DMS114 treated with DMSO at 0.1 percent for 48 hours (cell line): Measurements from ENCODE around the gene NLK.
"Not testable (repeated sequence)": the region's sequence is repeated elsewhere in the genome, so short reads cannot be mapped to it uniquely, and the experiment has no call there.

Experiments used
- DNase-seq: peaks from one replicate; lab custom pipeline; 2025; ENCODE audit not compliant: unreplicated experiment; lab: John Stamatoyannopoulos, UW

Gene NLK

DNA sequence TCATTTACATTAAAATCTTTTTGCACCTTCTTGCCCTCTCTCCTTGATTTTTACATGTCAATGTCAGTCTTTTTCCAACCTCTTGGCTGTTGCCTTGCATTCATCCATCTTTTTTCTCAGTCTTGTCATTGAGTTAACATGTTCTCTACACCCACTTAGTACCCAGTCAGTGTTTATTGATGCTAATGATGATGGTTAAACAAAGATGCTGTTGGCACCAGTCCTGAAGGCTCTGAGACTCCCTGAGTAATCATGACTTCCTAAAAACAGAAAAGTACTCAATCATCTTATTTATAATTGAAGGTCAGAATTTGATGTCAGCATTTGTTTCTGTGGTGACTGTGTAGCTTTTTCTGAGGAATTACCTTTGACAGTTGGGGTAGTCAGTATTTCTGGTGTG lies 104.5 kb downstream of the NLK start:
- no peak for DNase-seq

DNA sequence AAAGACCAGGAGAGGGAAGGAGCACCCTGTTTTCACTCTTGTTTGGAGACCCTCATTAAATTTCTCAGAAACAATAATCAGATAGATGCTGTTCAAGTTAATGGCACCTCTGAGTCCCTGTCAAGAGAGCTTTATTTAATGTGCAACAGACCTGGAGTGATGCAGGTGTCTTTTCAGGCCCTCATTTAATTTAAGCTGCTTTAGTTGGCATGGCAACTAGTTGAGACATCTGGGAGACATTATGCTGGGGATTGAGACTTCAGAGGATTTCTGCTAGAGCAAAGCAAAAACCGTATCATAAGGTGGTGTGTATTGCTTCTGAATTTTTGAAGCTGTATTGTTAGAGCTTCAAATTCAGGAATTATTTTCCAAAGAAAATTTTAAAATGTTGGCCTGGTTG lies 108.5 kb downstream of the NLK start:
- DNase-seq, result no peak

DNA sequence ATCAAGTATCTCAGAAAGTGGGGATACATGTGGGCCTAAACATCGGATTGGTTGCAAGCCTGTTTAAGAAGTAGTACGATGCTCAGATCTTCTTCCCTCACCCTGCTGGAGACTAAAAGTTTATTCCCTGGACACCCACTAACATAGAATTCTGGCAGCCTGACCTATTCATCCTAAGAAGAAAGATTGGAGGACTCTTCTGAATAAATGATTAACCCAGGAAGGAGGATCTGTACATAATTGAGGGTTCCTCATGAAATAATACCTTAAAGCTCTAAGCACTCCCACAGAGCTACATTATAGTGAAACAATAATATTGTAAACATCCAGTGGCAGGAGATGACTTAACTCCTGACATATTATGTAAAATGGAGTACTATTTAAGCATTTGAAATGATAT lies 111.7 kb downstream of the NLK start:
- DNase-seq, result no peak

DNA sequence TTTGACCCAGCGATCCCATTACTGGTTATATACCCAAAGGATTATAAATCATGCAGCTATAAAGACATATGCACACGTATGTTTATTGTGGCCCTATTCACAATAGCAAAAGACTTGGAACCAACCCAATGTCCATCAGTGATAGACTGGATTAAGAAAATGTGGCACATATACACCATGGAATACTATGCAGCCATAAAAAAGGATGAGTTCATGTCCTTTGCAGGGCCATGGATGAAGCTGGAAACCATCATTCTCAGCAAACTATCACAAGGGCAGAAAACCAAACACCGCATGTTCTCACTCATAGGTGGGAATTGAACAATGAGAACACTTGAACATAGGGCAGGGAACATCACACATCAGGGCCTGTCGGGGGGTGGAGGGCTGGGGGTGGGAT lies 112.9 kb downstream of the NLK start:
- not testable (repeated sequence) for DNase-seq

DNA sequence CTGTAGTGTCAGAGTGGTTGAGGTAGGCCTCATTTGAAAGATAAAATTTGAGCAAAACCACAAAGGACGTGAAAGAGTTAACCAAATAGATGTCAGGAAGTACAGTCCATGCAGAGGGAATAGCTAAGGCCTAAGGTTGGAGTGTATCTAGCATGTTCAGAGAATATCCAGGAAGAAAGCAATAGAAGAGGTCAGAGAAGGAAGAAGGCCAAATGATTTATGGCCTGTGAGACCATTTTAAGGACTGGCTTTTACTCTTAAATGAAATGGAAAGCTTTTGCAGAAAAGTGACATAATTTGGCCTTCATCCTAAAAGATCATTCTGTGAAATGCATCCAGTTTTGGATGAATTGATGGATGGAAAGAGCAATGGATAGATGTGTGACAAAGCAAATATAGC lies 116.5 kb downstream of the NLK start:
- DNase-seq, result no peak

DNA sequence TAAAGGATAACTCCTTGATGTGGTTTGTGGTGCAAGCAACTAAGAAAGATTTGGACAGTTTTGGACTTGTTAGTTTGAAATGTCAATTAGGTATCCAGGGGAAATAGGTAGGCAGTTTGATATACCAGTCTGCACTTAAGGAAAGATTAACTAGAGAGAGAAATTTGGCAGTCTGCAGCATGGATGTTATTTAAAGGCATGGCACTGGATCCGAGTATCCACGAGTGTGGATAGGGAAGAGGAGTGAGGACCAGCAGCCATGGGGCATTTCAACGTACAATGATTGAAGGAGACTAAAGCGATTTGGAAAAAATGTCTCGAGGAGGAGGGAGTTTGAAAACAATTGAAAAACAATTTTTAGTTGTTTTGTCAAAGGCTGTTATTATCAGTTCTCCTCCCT lies 117.4 kb downstream of the NLK start:
- DNase-seq, result no peak

DNA sequence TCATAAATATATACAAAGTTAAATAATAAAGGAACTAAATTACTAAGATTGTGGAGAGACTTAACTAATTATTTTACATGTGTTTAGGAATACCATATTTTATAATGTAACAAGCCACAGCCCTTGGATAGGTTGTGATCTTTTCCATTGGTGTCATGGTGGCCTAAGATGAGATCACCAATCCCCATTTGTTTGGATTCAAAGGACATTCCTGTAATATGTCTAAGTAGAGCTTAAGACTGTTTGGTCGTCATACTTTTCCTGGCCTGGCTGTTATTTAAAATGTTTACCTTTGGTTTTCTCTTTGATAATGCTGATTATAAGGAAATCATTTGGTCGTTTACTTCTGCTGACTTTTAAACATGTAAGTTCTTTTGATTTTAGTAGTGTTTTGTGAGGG lies 118.1 kb downstream of the NLK start:
- DNase-seq, result no peak

DNA sequence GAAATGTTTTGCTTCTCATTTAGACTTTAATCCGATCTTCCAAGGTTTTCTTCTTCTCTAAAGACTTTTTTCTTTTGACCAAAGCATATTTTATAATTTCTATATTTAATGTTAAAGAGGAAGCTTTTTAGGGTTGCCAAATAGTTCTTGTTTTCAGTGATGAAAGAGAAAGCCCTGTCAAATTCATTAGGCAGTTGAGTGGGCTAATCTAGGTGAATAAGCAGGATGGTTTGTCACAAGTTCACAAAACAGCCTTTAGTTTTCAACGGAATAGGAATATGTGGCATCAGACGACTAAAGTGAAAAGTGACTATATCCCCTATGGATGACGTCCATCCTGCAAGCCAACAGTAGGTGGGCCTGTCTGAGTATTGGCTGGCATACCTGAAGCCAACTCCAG lies 118.8 kb downstream of the NLK start:
- DNase-seq, result no peak

DNA sequence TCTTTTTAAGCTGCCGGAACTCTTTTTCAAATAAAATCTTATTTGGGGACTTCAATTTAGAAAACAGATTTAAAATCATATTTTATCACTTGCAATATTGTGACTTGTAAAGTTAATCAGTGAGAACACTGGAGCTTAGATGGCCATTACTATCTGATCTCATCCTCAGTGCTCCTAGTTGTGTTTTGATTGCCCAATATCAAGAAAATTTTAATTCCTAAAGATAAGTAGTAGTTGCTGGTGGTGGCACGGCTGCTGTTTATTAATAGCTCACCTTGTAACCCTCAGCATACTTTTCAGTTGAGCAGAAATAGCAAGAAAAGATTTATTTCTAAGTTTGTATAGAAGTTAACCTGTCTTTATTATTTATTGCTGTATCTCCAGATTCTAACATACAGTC lies 124.0 kb downstream of the NLK start:
- DNase-seq, result no peak

DNA sequence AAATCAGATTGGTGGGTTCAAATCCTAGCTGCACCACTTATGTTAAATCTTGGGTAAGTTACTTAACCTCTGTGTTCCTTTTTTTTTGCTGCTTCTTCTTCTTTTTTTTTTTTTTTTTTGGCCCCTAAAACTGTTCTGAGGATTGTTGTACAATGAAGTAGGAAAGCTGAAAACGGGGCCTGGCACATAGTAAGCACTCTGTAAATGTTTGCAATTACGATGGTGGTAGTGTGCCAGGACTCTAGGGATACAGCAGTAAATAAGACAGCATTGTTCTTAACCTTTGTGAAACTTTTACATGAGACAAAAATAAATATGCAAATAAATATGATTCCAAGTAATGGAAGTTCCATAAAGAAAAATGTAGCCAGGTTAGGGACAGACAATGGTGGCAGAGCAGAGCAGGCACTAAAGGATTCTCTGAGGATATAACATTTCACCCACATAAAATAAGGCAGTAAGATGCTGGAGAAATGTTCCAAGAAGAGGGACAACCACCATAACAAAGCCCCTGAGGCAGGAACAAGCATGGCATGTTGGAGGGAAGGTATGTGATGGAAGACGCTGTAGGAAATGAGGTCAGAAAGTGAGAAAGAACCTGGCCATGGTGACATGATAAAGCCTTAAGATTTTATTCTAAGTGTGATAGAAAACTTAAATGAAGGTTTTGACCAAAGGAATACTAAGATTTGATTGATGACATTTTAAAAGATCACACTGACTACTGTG lies 127.3 kb downstream of the NLK start:
- no peak for DNase-seq

DNA sequence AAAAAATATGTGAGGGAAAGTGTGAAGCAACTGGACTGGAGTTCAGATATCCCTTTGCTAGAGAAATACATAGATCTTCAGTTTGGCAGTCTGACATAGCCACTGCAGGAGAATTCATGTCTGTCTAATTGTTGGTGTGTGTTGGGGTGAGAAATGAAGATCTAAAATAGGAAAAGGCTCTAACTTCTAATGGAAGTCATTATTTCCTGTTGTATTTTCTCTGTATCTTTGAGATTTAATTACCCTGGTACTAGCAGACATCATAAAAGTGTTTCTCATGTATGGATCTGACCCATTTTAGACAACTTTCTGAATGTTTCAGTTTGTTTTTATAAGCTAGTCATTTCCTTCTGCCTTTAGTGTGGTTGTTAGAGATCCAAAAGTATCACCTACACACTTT lies 128.3 kb downstream of the NLK start:
- no peak for DNase-seq

DNA sequence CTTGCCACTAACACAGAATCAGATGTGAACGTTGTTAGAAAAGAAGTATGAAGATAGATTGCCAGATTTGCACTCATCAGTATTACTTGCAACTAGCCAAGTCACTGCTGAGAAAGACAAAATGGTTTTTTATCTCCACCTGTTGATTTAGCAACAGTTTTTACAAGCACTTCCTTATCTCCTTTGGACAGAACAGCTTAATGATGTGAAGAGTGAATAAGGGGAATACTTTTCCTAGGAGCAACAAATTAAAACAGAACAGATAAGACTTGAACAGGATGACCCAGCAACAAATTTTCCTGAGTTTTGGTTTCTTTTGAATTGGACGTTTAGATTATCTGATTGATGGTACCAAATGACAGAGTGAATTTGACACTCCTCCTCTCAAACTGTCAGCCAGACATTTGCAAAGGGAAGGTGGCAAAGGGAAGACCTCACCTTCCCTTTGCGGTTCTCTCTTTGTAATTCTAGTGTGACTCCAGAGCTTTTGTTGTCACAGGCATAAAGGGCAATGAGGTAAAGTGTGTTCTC lies 130.6 kb downstream of the NLK start:
- DNase-seq, result no peak

DNA sequence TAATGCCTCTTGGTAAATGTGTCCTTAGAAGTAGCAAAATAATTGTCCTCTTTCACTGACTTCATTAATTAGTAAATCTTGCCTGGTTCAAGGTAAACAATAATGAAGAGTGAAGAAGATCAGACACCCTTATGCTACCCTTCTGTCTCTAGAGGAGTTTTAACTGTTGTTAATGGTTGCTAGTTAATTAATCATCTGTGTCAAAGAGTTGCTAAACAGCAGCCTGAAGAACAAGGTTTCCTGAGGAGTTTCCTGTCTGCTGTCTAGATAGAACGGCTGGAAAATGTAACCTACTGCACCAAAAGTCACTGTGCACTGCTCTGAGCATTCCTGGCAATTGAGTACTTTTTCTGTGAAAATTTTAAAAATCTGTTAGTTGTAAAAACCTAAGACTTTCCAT lies 131.3 kb downstream of the NLK start:
- DNase-seq, result no peak

DNA sequence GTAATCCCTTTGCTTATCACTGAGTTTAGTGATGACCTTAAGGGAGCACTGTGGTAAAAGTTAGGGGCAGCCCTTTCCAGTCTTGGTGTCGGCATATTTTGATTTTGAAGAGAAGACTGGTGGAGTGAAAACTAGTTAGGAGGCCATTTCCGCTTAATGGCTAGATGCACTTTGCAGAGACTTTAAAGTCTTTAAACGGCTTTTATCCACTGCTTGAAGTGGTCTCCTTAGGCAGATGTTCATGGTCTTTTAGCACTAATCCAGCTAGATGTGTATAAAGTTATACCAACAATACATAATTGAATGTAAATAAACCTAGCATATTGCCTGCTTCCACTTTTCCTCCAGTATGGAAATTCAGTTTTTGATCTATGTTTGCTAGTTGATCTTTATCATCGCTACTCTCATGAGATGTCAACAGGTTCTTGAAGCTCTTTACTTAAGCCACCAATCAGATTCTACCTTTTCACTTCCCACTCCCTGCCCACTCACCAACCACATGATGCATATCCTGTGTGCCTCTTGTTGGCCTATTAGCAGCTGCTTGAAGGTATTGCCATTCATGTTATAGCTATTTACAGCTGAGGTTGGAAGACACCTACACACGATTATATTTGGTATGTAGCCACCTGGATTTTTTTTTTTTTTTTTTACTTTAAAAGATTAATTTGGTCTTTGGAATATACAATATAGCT lies 132.0 kb downstream of the NLK start:
- DNase-seq, result no peak

DNA sequence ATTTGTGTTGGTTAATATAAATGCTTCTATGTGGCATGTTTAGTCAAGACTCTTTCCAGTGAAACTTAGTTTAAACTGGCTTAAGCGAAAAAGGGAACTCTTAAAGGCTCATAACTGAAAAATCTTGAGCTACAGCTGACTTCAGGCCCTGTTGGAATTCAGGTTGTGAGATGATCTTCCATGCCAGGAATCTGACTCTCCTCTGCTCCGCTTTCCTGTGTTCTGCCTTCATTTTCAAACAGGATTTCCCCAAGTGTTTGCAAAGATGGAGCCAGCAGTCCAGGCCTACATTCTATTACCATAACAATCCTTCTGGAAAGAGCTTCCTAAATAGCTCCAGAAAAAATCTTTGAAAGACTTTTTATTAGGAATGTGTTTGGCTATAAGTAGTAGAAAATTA lies 134.9 kb downstream of the NLK start:
- no peak for DNase-seq

DNA sequence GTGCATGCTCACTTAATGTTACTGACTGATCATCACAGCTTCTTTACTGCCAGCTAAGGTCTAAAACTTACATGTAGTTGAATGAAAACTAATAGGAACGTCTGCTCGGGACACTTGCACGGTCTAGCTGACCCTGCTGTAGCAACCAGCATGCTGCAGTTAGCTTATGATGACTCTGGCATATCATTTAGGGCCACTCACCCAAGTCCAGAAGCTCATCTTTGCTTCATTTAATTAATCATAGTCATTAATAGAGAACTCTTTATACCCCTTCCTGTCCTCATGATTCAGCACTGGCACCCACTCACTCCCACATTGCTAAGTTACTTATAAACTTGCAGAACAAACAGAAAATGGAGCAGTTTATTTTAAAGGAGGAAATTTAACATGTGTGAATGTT lies 136.3 kb downstream of the NLK start:
- DNase-seq, result no peak

DNA sequence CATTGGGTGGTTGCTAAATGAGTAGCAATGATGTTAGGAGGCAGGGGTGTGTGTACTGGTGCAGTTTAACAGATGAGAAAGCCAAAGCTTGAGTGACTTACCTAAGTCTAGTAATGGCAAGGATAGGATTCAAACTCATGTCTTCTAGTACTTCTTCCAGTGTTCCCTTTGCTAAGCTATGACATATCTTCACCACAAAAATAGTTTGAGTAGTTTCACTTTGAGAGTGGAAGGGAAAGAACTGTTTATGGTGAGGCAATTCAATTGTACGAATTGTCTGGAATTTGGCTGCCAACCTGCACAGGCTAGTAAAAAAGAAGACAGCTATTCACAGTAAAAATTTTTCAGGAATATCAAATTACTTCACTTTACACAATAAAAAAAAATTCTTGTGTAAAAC lies 138.0 kb downstream of the NLK start:
- no peak for DNase-seq

DNA sequence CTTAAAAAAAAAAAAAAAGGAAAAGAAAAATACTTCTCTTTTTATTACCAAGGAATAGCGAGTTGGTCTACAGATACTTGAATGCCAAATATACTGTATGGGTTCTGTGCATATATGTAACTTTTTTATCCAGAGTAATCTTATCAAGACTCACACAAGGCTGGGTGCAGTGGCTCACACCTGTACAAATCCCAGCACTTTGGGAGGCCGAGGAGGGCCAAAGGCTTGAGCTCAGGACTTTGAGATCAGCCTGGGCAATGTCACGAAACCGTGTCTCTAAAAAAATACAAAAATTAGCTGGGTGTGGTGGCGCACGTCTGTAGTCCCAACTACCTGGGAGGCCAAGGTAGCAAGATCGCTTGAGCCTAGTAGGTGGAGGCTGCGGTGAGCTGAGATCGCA lies 139.1 kb downstream of the NLK start:
- no peak for DNase-seq

DNA sequence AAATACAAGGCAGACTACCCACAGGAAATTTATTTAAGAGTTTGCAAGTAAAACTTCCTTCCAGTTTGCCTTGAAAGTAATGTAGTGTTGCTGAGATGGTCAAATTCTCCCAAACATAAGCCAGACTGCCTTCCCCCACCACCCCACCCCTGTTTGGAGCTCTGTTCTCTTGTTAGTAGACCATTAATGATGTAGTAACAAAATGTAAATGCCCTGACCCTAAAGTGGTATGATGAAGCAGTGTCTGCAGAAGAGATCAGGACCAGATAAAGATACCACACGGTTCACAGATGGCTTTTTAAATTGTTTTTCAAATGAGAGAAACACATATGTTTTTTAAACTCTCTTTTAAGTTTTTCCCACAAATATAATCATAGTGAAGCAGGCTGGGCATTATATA lies 140.1 kb downstream of the NLK start:
- DNase-seq, result no peak

DNA sequence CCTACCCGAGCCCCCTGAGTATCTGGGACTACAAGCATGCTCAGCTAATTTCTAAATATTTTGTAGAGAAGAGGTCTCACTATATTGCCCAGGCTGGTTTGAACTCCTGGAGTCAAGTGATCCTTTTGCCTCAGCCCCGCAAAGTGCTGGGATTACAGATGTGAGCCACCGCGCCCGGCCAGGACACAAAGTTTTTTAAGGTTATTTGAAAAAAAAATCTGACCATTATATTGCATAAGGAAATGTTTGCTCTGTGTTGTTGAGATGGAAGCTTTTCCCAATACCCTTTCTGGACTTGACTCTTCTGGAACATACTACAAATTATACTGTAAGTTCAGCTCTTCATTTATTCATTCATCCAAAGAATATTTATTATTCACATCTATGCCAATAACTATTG lies 143.2 kb downstream of the NLK start:
- no peak for DNase-seq

DNA sequence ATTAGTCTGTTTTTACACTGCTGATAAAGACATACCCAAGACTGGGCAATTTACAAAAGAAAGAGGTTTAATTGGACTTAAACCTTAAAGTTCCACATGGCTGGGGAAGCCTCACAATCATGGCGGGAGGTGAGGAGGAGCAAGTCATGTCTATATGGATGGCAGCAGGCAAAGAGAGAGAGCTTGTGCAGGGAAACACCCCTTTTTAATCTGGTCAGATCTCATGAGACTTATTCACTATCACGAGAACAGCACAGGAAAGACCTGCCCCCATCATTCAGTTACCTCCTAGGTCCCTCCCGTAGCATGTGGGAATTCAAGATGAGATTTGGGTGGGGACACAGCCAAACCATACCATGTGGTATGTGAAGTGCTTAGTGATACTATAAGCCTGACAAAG lies 144.0 kb downstream of the NLK start:
- DNase-seq, result not testable (repeated sequence)

DNA sequence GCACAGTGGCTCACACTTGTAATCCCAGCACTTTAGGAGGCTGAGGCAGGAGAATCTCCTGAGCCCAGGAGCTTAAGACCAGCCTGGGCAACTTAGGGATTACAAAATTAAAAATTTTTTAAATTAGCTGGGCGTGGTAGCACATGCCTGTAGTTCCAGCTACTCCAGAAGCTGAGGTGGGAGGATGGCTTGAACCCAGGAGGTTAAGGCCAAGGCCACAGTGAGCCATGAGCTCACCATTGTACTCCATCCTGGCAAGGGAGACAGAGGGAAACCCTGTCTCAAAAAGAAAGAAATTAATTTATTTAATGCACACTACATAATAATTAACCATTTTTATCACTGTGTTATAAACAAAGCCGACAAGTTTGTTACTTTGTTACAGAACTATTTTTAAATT lies 145.5 kb downstream of the NLK start:
- no peak for DNase-seq

DNA sequence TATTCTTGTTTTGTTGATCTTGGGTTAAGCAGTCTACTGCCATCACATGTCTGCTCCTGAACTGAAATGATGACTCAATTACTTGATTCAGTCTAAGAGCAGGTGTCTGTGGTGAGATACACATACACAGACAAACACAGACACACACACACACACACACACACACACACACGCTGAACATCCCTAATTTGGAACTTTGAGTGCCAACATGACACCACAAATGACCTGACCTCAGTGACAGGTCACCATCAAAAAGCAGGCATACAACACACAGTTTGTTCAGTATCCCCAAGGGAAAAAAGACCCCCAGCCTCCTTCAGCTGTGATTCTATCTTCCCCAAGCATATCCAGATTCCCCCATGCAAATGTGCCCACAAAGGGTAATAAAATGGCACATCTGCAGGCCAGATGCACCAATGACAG lies 146.4 kb downstream of the NLK start:
- no peak for DNase-seq
